HG02588 (cell line): ENCODE measurements around the gene CRY2.

ENCODE experiments used
- ATAC-seq: cut with Tn5 transposase; IDR thresholded peaks from one replicate; pipeline ENCODE4 v1.9.1; 2021; ENCODE audit warnings: mild to moderate bottlenecking, moderate library complexity; ENCODE audit not compliant: unreplicated experiment

Gene CRY2

GRCh38 chr11:45917286-45917622 lies 70.0 kb downstream of the CRY2 start:
- no peak for ATAC-seq

GRCh38 chr11:45917623-45918330 lies 70.5 kb downstream of the CRY2 start, which contains the start of gene PEX16:
Gene PEX16 (minus strand): TSS chr11:45917877. CDS start chr11:45917811, 66 bp downstream.
- peak; percentile 85 for ATAC-seq

GRCh38 chr11:45918331-45918941 lies 71.2 kb downstream of the CRY2 start:
- ATAC-seq, result peak; percentile 36

- no peak for ATAC-seq
Measured at GRCh38 chr11:45918962-45919675, 71.8 kb downstream of the CRY2 start.

GRCh38 chr11:45919806-45920530 lies 72.7 kb downstream of the CRY2 start:
- no peak for ATAC-seq

- no peak for ATAC-seq
Measured at GRCh38 chr11:45920531-45921477, 73.5 kb downstream of the CRY2 start.

- ATAC-seq, result no peak
Measured at GRCh38 chr11:45921561-45922424, 74.5 kb downstream of the CRY2 start.

GRCh38 chr11:45922425-45923082 lies 75.3 kb downstream of the CRY2 start, which contains the start of gene LARGE2:
Gene LARGE2 (plus strand): TSS chr11:45922656. CDS start chr11:45922883, 227 bp downstream.
- ATAC-seq, result no peak

GRCh38 chr11:45924036-45924915 lies 77.0 kb downstream of the CRY2 start:
- ATAC-seq, result no peak

- ATAC-seq, result no peak
Measured at GRCh38 chr11:45924927-45925326, 77.7 kb downstream of the CRY2 start.

- ATAC-seq, result no peak
Measured at GRCh38 chr11:45925550-45925949, 78.3 kb downstream of the CRY2 start.

- no peak for ATAC-seq
Measured at GRCh38 chr11:45926001-45926401, 78.7 kb downstream of the CRY2 start.

- ATAC-seq, result no peak
Measured at GRCh38 chr11:45926536-45927331, 79.5 kb downstream of the CRY2 start.

- no peak for ATAC-seq
Measured at GRCh38 chr11:45927332-45927683, 80.0 kb downstream of the CRY2 start.

- no peak for ATAC-seq
Measured at GRCh38 chr11:45927684-45928413, 80.6 kb downstream of the CRY2 start.

GRCh38 chr11:45928535-45929215 lies 81.4 kb downstream of the CRY2 start:
- ATAC-seq, result no peak
